GM12892 (cell line): ENCODE results near the gene C3orf33.

Experiments used
- POLR2A ChIP-seq: IDR thresholded peaks from 2 replicates; pipeline ENCODE4 v1.6.1; 2011; ENCODE audit warnings: low read depth, low read length, control low read depth
- POLR2AphosphoS5 ChIP-seq: IDR thresholded peaks from 2 replicates; pipeline ENCODE4 v1.6.1; 2011; ENCODE audit warnings: low read depth, low read length, control low read depth

DNA sequence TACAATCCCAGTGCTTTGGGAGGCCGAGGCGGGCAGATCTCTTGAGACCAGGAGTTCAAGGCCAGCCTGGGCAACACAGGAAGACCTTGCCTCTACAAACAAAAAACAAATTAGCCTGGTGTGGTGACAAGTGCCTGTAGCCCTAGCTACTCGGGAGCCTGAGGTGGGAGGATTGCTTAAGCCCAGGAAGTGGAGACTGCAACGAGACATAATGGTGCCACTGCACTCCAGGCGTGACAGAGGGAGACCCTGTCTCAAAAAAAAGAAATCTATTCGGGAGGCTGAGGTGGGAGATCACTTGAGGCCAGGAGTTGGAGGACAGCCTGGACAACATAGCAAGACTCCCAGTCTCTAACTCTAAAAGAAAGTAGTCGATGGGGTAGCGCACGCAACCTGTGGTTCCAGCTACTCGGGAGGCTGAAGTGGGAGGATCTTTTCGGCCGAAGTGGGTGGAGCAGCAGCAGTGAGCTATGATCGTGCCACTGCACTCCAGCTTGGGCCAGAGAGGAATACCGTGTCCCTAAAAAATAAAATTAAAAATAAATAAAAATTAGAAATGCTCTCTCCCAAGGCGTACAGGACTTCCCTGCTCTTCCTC lies 775 bp downstream of the C3orf33 start:
- TF ChIP-seq POLR2A = no peak
- TF ChIP-seq POLR2AphosphoS5 = no peak
